HepG2 (cell line): ENCODE data around the gene PDE1C. TPM values are rescaled to one million over a fixed set of nuclear protein-coding genes. Genes with fewer than 3 reads are reported as not detected.

Experiments used
- ATAC-seq: fragments of 200-7000 bp; cut with Tn5 transposase; 3 replicates; pipeline ENCODE4 v1.9.1; 2020; ENCODE audit warnings: mild to moderate bottlenecking, moderate library complexity
- BruUV-seq: library from RNA; stranded (reverse); fragments of 400-500 nt; replicated peaks from 2 replicates; lab custom pipeline; 2021; lab: Mats Ljungman, UMichigan
- CTCF ChIA-PET: fragments of 300-600 bp; formaldehyde crosslinking; extraction: SDS; loops from one replicate; lab custom pipeline; 2021; ENCODE audit warnings: low total read pairs, inconsistent platforms, low intra/inter-chr PET ratio; lab: Yijun Ruan, JAX
- POLR2A ChIA-PET: fragments of 350-600 bp; sonication (Branson Sonifier 250); formaldehyde crosslinking; loops from one replicate; lab custom pipeline; 2020; ENCODE audit warnings: antibody characterized with exemption, inconsistent platforms; lab: Yijun Ruan, JAX
- DNase-seq: peaks from one replicate; pipeline ENCODE4 v3.0.0-alpha.2; 2015; ENCODE audit warnings: low spot score
- FAIRE-seq: peaks from 3 replicates; lab custom pipeline; 2011; peaks lifted over from hg19 to GRCh38; lab: Jason Lieb, UNC
- H2AFZ ChIP-seq: one replicate; pipeline ENCODE4 v1.6.1; 2011; ENCODE audit warnings: low read length, inconsistent platforms
- H3K27ac ChIP-seq: fragments of 300-600 bp; 3 replicates; pipeline ENCODE4 v1.8.0; 2011; ENCODE audit warnings: mixed run types, mild to moderate bottlenecking, mixed read lengths, low read length, inconsistent platforms; ENCODE audit not compliant: insufficient read depth; ENCODE audit errors: extremely low read length
- H3K27me3 ChIP-seq, 2 experiments: fragments of 200-600 bp in 1 of 2; 2 replicates in 1 of 2; 3 replicates in 1 of 2; pipeline versions ENCODE4 v1.6.0 to v1.8.0; 2011; ENCODE audit warnings: low read length in 2 of 2, mild to moderate bottlenecking in 2 of 2, moderate library complexity in 2 of 2, inconsistent platforms in 1 of 2; ENCODE audit not compliant: insufficient read depth in 2 of 2, control insufficient read depth in 1 of 2
- H3K36me3 ChIP-seq, 2 experiments: fragments of 200-600 bp in 1 of 2; replicated peaks in 1 of 2; 2 replicates in 1 of 2; 3 replicates in 1 of 2; pipeline versions ENCODE4 v1.5.1 to v1.8.0; 2011; ENCODE audit warnings: low read length in 2 of 2, inconsistent platforms in 1 of 2; ENCODE audit not compliant: insufficient read depth in 2 of 2, control insufficient read depth in 1 of 2
- H3K4me1 ChIP-seq: 2 replicates; pipeline ENCODE4 v1.5.1; 2012; ENCODE audit warnings: low read length, inconsistent platforms; ENCODE audit not compliant: insufficient read depth
- H3K4me2 ChIP-seq: 2 replicates; pipeline ENCODE4 v1.6.0; 2011; ENCODE audit warnings: low read depth, low read length, inconsistent platforms
- H3K4me3 ChIP-seq, 3 experiments: fragments of 200-600 bp in 1 of 3; sonication (generic), shearing (Covaris generic) in 1 of 3; replicated peaks in 1 of 3; 2 replicates each; pipeline ENCODE4 v1.5.1; 2011 to 2016; ENCODE audit warnings: low read length in 3 of 3, inconsistent platforms in 2 of 3, low read depth in 2 of 3, mild to moderate bottlenecking in 2 of 3, control low read depth in 1 of 3, mixed read lengths in 1 of 3; ENCODE audit not compliant: insufficient read depth in 1 of 3
- H3K79me2 ChIP-seq: one replicate; pipeline ENCODE4 v1.6.1; 2011; ENCODE audit warnings: low read length, inconsistent platforms; ENCODE audit not compliant: insufficient read depth
- H3K9ac ChIP-seq: 2 replicates; pipeline ENCODE4 v1.6.0; 2011; ENCODE audit warnings: mild to moderate bottlenecking, low read depth, low read length, inconsistent platforms; ENCODE audit not compliant: insufficient read depth
- H3K9me3 ChIP-seq: 2 replicates; pipeline ENCODE4 v1.5.1; 2012; ENCODE audit warnings: mild to moderate bottlenecking, low read length
- H4K20me1 ChIP-seq: 2 replicates; pipeline ENCODE4 v1.6.0; 2011; ENCODE audit warnings: inconsistent platforms, mild to moderate bottlenecking, low read length, moderate library complexity; ENCODE audit not compliant: insufficient read depth
- CBFB ChIP-seq: sonication (generic); formaldehyde crosslinking; IDR thresholded peaks from 2 replicates; pipeline ENCODE4 v1.4.0; 2020; ENCODE audit warnings: missing genetic modification reagents
- NCOA1 ChIP-seq: sonication (generic); formaldehyde crosslinking; IDR thresholded peaks from 2 replicates; pipeline ENCODE4 v1.9.0; 2021; ENCODE audit warnings: missing genetic modification reagents
- PITX1 ChIP-seq: sonication (generic); formaldehyde crosslinking; IDR thresholded peaks from 2 replicates; pipeline ENCODE4 v1.5.1; 2020; ENCODE audit warnings: mild to moderate bottlenecking, missing genetic modification reagents
- REXO4 ChIP-seq: sonication (generic); formaldehyde crosslinking; IDR thresholded peaks from 2 replicates; pipeline ENCODE4 v1.8.0; 2022; ENCODE audit warnings: missing genetic modification reagents, mild to moderate bottlenecking, borderline replicate concordance
- RFX1 ChIP-seq: fragments of 450-650 bp; IDR thresholded peaks from 2 replicates; pipeline ENCODE4 v1.6.1; 2017
- RXRA ChIP-seq: sonication (generic); formaldehyde crosslinking; IDR thresholded peaks from 2 replicates; pipeline ENCODE4 v1.5.1; 2020; ENCODE audit warnings: missing genetic modification reagents
- ZNF558 ChIP-seq: sonication (generic); formaldehyde crosslinking; IDR thresholded peaks from 2 replicates; pipeline ENCODE4 v1.9.0; 2022; ENCODE audit warnings: mild to moderate bottlenecking, missing genetic modification reagents, borderline replicate concordance
- WGBS: methylation state at CpG from one replicate; pipeline ENCODE4 v1.1.6; 2017; ENCODE audit warnings: low lambda C conversion rate; 5-methylcytosine and 5-hydroxymethylcytosine counted together
- in situ Hi-C: cut with HindIII; loops from 2 replicates; pipeline ENCODE4 v1.10.0; 2017; ENCODE audit warnings: low pct_unique_long_range_greater_than_20kb; ENCODE audit not compliant: extremely low pct_ligation_motif_present
- intact Hi-C: fragments of 100-400 bp; cut with micrococcal nuclease; formaldehyde crosslinking; loops from one replicate; pipeline ENCODE4 v1.10.0; 2022; ENCODE audit not compliant: unreplicated experiment
- polyA plus RNA-seq, 8 experiments: library from polyadenylated mRNA; depleted of rRNA in 3 of 8; stranded (reverse) in 7 of 8; unstranded in 1 of 8; fragments of >200 nt; fragmentation: Illumina TruSeq in 4 of 8; extraction: Trizol in 4 of 8; gene quantifications; 2 replicates each; pipeline versions ENCODE4 v1.2.1 to v1.2.3, GENCODE V29; 2011 to 2016; ENCODE audit warnings: low read depth in 4 of 8, missing spikeins in 1 of 8, mixed read lengths in 1 of 8; ENCODE audit not compliant: insufficient read depth in 1 of 8
- total RNA-seq, 5 experiments: library from RNA; depleted of rRNA; stranded (reverse); fragments of >200 nt; fragmentation: Illumina TruSeq; extraction: Trizol; gene quantifications; 2 replicates each; pipeline ENCODE4 v1.2.3, GENCODE V29; 2016; ENCODE audit warnings: low read depth in 1 of 5
- TF ChIP-seq, protein P1 (sequence below): sonication (generic); formaldehyde crosslinking; IDR thresholded peaks from 2 replicates; pipeline ENCODE4 v1.5.0; 2020; ENCODE audit warnings: missing genetic modification reagents
- TF ChIP-seq, protein P2 (sequence below): IDR thresholded peaks from 2 replicates; pipeline ENCODE4 v1.6.1; 2016; ENCODE audit warnings: low read depth, control low read depth

Gene PDE1C
- total and polyA plus RNA-seq, 2 of the 13 experiments (the other 11 are each of a cell fraction or from before 2014, with no cell fraction given): not detected

DNA sequence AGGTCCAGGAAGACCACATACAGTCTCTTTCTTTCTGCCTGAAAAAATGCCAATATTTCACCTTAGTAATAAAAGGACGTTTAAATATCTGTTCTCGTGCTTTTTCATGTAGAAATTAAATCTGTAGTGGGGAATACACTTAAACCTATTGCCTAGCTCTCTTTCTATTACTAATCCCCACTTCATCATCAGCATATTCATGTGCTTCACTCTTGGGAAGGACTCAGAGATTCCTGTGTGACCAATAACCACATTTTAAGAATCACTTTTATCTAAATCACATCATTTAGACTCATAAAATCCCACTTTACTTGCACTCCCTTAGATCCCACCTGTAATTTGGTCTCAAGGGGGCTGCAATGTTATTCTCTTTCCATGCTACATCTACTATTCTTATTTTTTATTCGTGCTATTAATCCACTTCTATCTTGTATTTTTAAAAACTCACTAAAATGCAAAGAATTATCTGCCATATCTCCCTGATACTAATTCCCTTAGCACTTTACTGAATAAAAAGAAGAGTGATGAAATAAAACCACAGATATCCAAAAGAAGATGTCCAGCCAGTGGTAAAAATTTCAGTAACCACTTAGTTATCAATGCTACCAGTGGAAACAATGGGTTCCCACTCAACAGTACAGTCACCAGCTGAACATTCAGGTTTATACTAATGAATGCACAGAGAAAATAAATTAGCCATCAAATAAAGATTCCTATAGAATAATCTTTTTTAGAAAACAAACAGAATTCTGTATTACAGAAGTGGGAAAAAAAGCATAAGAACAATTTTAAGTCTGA, 281.1 kb downstream of the PDE1C start:
- no peak overlapping the region for H3K4me2 ChIP-seq
- no peak for DNase-seq
- no peaks in the 10 kb centered on the region for H3K79me2 ChIP-seq
- no peak for ATAC-seq
- FAIRE-seq: no peak
- H3K9ac ChIP-seq: no peak overlapping the region
- TF ChIP-seq RXRA (CRISPR knock-in tag) (no peak), RFX1 (no peak), NCOA1 (CRISPR knock-in tag) (no peak), CBFB (CRISPR knock-in tag) (no peak), REXO4 (CRISPR knock-in tag) (no peak), PITX1 (CRISPR knock-in tag) (no peak), ZNF558 (CRISPR knock-in tag) (no peak)
- TF ChIP-seq, protein P1, sequence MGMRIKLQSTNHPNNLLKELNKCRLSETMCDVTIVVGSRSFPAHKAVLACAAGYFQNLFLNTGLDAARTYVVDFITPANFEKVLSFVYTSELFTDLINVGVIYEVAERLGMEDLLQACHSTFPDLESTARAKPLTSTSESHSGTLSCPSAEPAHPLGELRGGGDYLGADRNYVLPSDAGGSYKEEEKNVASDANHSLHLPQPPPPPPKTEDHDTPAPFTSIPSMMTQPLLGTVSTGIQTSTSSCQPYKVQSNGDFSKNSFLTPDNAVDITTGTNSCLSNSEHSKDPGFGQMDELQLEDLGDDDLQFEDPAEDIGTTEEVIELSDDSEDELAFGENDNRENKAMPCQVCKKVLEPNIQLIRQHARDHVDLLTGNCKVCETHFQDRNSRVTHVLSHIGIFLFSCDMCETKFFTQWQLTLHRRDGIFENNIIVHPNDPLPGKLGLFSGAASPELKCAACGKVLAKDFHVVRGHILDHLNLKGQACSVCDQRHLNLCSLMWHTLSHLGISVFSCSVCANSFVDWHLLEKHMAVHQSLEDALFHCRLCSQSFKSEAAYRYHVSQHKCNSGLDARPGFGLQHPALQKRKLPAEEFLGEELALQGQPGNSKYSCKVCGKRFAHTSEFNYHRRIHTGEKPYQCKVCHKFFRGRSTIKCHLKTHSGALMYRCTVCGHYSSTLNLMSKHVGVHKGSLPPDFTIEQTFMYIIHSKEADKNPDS (CRISPR knock-in tag): no peak
- TF ChIP-seq, protein P2, sequence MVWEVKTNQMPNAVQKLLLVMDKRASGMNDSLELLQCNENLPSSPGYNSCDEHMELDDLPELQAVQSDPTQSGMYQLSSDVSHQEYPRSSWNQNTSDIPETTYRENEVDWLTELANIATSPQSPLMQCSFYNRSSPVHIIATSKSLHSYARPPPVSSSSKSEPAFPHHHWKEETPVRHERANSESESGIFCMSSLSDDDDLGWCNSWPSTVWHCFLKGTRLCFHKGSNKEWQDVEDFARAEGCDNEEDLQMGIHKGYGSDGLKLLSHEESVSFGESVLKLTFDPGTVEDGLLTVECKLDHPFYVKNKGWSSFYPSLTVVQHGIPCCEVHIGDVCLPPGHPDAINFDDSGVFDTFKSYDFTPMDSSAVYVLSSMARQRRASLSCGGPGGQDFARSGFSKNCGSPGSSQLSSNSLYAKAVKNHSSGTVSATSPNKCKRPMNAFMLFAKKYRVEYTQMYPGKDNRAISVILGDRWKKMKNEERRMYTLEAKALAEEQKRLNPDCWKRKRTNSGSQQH: no peak
- H3K27me3 ChIP-seq: no peaks in the 10 kb centered on the region
- H2AFZ ChIP-seq: no peak overlapping the region
- H3K4me1 ChIP-seq: no peaks in the 10 kb centered on the region
- no peak overlapping the region for H3K4me3 ChIP-seq
- ChIA-PET CTCF (no interaction called here), POLR2A (no interaction called here)
- H3K36me3 ChIP-seq: no peaks in the 10 kb centered on the region
- BruUV-seq: no TSS peak
- H4K20me1 ChIP-seq: no peaks in the 10 kb centered on the region
- intact Hi-C loops (no loop called here), in situ Hi-C loops (no loop called here)
- H3K27ac ChIP-seq: no peak overlapping the region
- H3K9me3 ChIP-seq: no peaks in the 10 kb centered on the region
- WGBS: under 1% methylated on average over 3 of the region's 3 CpGs
